Caco-2 (cell line): ENCODE results near the gene PIRT. TPM values are rescaled to one million over a fixed set of nuclear protein-coding genes. Genes with fewer than 3 reads are reported as not detected.

Source experiments
- BruUV-seq: library from RNA; stranded (reverse); fragments of 400-500 nt; replicated peaks from 2 replicates; lab custom pipeline; 2021; lab: Mats Ljungman, UMichigan
- CTCF ChIA-PET: fragments of 300-600 bp; sonication (Branson Sonifier 250); formaldehyde crosslinking; loops from one replicate; lab custom pipeline; 2022; ENCODE audit warnings: antibody characterized with exemption; lab: Charles Lee
- POLR2A ChIA-PET: fragments of 300-600 bp; sonication (Branson Sonifier 250); formaldehyde crosslinking; loops from one replicate; lab custom pipeline; 2022; ENCODE audit warnings: antibody characterized with exemption; lab: Charles Lee
- DNase-seq, 2 experiments: peaks; one replicate each; pipeline versions ENCODE4 v3.0.0 to v3.0.0-alpha.2; 2020 to 2022
- H3K27me3 ChIP-seq: replicated peaks from 2 replicates; pipeline ENCODE4 v1.6.0; 2011; ENCODE audit warnings: low read length; ENCODE audit not compliant: control insufficient read depth, insufficient read depth
- H3K36me3 ChIP-seq: 2 replicates; pipeline ENCODE4 v1.5.1; 2011; ENCODE audit warnings: low read length; ENCODE audit not compliant: control insufficient read depth, insufficient read depth
- H3K4me1 ChIP-seq: fragments of 250-450 bp; sonication (Bioruptor Pico); 2 replicates; pipeline ENCODE4 v1.5.1; 2020; ENCODE audit warnings: mild to moderate bottlenecking
- H3K4me3 ChIP-seq: 2 replicates; pipeline ENCODE4 v1.5.1; 2011; ENCODE audit warnings: low read depth, mild to moderate bottlenecking, control low read depth, low read length
- H3K9me3 ChIP-seq: fragments of 250-450 bp; sonication (Bioruptor Pico); 2 replicates; pipeline ENCODE4 v1.5.1; 2020; ENCODE audit warnings: mild to moderate bottlenecking, moderate library complexity
- H3K27ac Mint-ChIP-seq: one replicate; pipeline ENCODE4 v1.8.0; 2022; ENCODE audit warnings: mixed read lengths; ENCODE audit not compliant: unreplicated experiment
- H3K27me3 Mint-ChIP-seq: one replicate; pipeline ENCODE4 v1.8.0; 2022; ENCODE audit warnings: mixed read lengths; ENCODE audit not compliant: insufficient read depth, unreplicated experiment
- H3K36me3 Mint-ChIP-seq: one replicate; pipeline ENCODE4 v1.8.0; 2022; ENCODE audit warnings: mild to moderate bottlenecking, mixed read lengths; ENCODE audit not compliant: insufficient read depth, unreplicated experiment
- H3K4me1 Mint-ChIP-seq: one replicate; pipeline ENCODE4 v1.8.0; 2022; ENCODE audit warnings: low read depth, mixed read lengths; ENCODE audit not compliant: unreplicated experiment
- H3K4me3 Mint-ChIP-seq: one replicate; pipeline ENCODE4 v1.8.0; 2022; ENCODE audit warnings: mild to moderate bottlenecking, moderate library complexity, mixed read lengths; ENCODE audit not compliant: unreplicated experiment
- H3K9me3 Mint-ChIP-seq: one replicate; pipeline ENCODE4 v1.8.0; 2022; ENCODE audit warnings: mixed read lengths; ENCODE audit not compliant: unreplicated experiment
- CTCF ChIP-seq, 2 experiments: fragments of 200-600 bp in 1 of 2; IDR thresholded peaks; 1 replicate in 1 of 2; 2 replicates in 1 of 2; pipeline versions ENCODE4 v1.5.1 to v1.8.0; 2011 to 2022; ENCODE audit warnings: antibody characterized with exemption in 1 of 2, control low read depth in 1 of 2, inconsistent platforms in 1 of 2, low read depth in 1 of 2, low read length in 1 of 2, mild to moderate bottlenecking in 1 of 2, moderate library complexity in 1 of 2; ENCODE audit not compliant: insufficient read depth in 1 of 2, severe bottlenecking in 1 of 2, unreplicated experiment in 1 of 2
- intact Hi-C: fragments of 100-400 bp; cut with micrococcal nuclease; formaldehyde crosslinking; loops from one replicate; pipeline ENCODE4 v1.10.0; 2022; ENCODE audit not compliant: unreplicated experiment
- total RNA-seq: library from RNA; stranded (reverse); gene quantifications from 2 replicates; pipeline ENCODE4 v1.2.3, GENCODE V29; 2022

The PIRT gene
- total RNA-seq, 1 experiment from 2014 or later, result not detected

- no peak overlapping the region for H3K4me3 ChIP-seq
- H3K27me3 ChIP-seq, result no peaks in the 10 kb centered on the region
- DNase-seq, result no peak
- H3K4me1 ChIP-seq, result no peaks in the 10 kb centered on the region
- Mint-ChIP-seq H3K36me3 (no peaks in the 10 kb centered on the region), H3K4me1 (no peaks in the 10 kb centered on the region), H3K27ac (no peak overlapping the region), H3K27me3 (no peaks in the 10 kb centered on the region), H3K4me3 (no peak overlapping the region), H3K9me3 (no peaks in the 10 kb centered on the region)
- ChIA-PET CTCF (interaction anchor here (1.2 kb wide), 1 partner anchor 13 kb away, joined by 4 read pairs; no protein-coding TSS in a partner anchor), POLR2A (no interaction called here)
- TF ChIP-seq CTCF (IDR thresholded peaks at IDR 0.05; ENCODE audit: insufficient read depth in 1 of 2, low read depth in 1 of 2, low read length in 1 of 2, severe bottlenecking in 1 of 2, unreplicated experiment in 1 of 2), result no peak
- intact Hi-C loops, result no loop called here
- H3K9me3 ChIP-seq, result no peaks in the 10 kb centered on the region
- BruUV-seq, result no TSS peak
- no peaks in the 10 kb centered on the region for H3K36me3 ChIP-seq
Measured at GRCh38 chr17:10831696-10832095, 6.2 kb downstream of the PIRT start.

- Mint-ChIP-seq H3K4me3 (no peak overlapping the region), H3K27me3 (no peaks in the 10 kb centered on the region), H3K9me3 (no peaks in the 10 kb centered on the region), H3K36me3 (no peaks in the 10 kb centered on the region), H3K27ac (no peak overlapping the region), H3K4me1 (no peaks in the 10 kb centered on the region)
- H3K36me3 ChIP-seq, result no peaks in the 10 kb centered on the region
- no peak for DNase-seq
- ChIA-PET CTCF (no interaction called here), POLR2A (no interaction called here)
- H3K27me3 ChIP-seq, result no peaks in the 10 kb centered on the region
- H3K4me3 ChIP-seq, result no peak overlapping the region
- BruUV-seq, result no TSS peak
- no peaks in the 10 kb centered on the region for H3K4me1 ChIP-seq
- no peak for TF ChIP-seq CTCF (IDR thresholded peaks at IDR 0.05; ENCODE audit: insufficient read depth in 1 of 2, low read depth in 1 of 2, low read length in 1 of 2, severe bottlenecking in 1 of 2, unreplicated experiment in 1 of 2)
- no peaks in the 10 kb centered on the region for H3K9me3 ChIP-seq
- intact Hi-C loops, result no loop called here
Measured at GRCh38 chr17:10827898-10828552, 9.9 kb downstream of the PIRT start.

- no peaks in the 10 kb centered on the region for H3K36me3 Mint-ChIP-seq
- no peak for TF ChIP-seq CTCF (IDR thresholded peaks at IDR 0.05; ENCODE audit: insufficient read depth in 1 of 2, low read depth in 1 of 2, low read length in 1 of 2, severe bottlenecking in 1 of 2, unreplicated experiment in 1 of 2)
- POLR2A ChIA-PET, result no interaction called here
- H3K27ac Mint-ChIP-seq, result no peak overlapping the region
- DNase-seq, result no peak
- H3K4me1 Mint-ChIP-seq, result no peaks in the 10 kb centered on the region
- no peak overlapping the region for H3K4me3 Mint-ChIP-seq
- H3K27me3 ChIP-seq, result no peaks in the 10 kb centered on the region
- no peaks in the 10 kb centered on the region for H3K9me3 Mint-ChIP-seq
- CTCF ChIA-PET, result no interaction called here
- intact Hi-C loops, result no loop called here
- no peaks in the 10 kb centered on the region for H3K27me3 Mint-ChIP-seq
- BruUV-seq, result no TSS peak
- H3K36me3 ChIP-seq, result no peaks in the 10 kb centered on the region
- H3K4me1 ChIP-seq, result no peaks in the 10 kb centered on the region
- no peak overlapping the region for H3K4me3 ChIP-seq
- H3K9me3 ChIP-seq, result no peaks in the 10 kb centered on the region
Measured at GRCh38 chr17:10824874-10825273, 13.0 kb downstream of the PIRT start.
